Esophagus muscularis mucosa (tissue), 3 donors: ENCODE data around the gene PSMB2.

Source experiments
- CTCF ChIP-seq, 3 experiments: fragments of 200-600 bp in 2 of 3; fragments of 450-650 bp in 1 of 3; sonication (generic) in 2 of 3; IDR thresholded peaks; one replicate each; pipeline ENCODE4 v1.5.1; 2017 to 2019; ENCODE audit warnings: antibody characterized with exemption in 3 of 3, mild to moderate bottlenecking in 2 of 3, moderate library complexity in 1 of 3
- POLR2A ChIP-seq: fragments of 450-650 bp; IDR thresholded peaks from one replicate; pipeline ENCODE4 v1.6.1; 2017; ENCODE audit warnings: antibody characterized with exemption, moderate library complexity, mild to moderate bottlenecking, low read depth
- POLR2AphosphoS5 ChIP-seq, 2 donors: sonication (generic); formaldehyde crosslinking; IDR thresholded peaks; one replicate each; pipeline ENCODE4 v1.6.1; 2017; ENCODE audit warnings: antibody characterized with exemption in 2 of 2

GRCh38 chr1:35574125-35574654, 67.1 kb downstream of the PSMB2 start:
- TF ChIP-seq CTCF (IDR thresholded peaks at IDR 0.05) (no peak), POLR2AphosphoS5 (IDR thresholded peaks at IDR 0.05) (no peak), POLR2A (no peak)
